ENCODE results near the gene ADAMTS8.

- TF ChIP-seq FOXJ3 (CRISPR knock-in tag; IDR thresholded peaks at IDR 0.05) (no peak), YY1 (IDR thresholded peaks at IDR 0.05; ENCODE audit: low read depth) (no peak), MXI1 (IDR thresholded peaks at IDR 0.05; ENCODE audit: low read depth, low read length) (no peak), CTCF (IDR thresholded peaks at IDR 0.05) (no peak), EP300 (IDR thresholded peaks at IDR 0.05; ENCODE audit: borderline replicate concordance in 1 of 2, low read depth in 1 of 2, low read length in 1 of 2) (no peak), TCF12 (IDR thresholded peaks at IDR 0.05) (no peak), ZBTB33 (IDR thresholded peaks at IDR 0.05; ENCODE audit: borderline replicate concordance, low read depth) (no peak), EZH2phosphoT487 (IDR thresholded peaks at IDR 0.05; ENCODE audit: borderline replicate concordance, low read depth) (no peak), NFIC (IDR thresholded peaks at IDR 0.05; ENCODE audit: borderline replicate concordance) (no peak), PBX3 (IDR thresholded peaks at IDR 0.05) (no peak), SIN3A (IDR thresholded peaks at IDR 0.05; ENCODE audit: borderline replicate concordance, low read depth, low read length) (no peak)
These were observed 11.5 kb upstream of the ADAMTS8 start for GRCh38 chr11:130439876-130440275.
